ENCODE data around the gene BDKRB2.

DNA sequence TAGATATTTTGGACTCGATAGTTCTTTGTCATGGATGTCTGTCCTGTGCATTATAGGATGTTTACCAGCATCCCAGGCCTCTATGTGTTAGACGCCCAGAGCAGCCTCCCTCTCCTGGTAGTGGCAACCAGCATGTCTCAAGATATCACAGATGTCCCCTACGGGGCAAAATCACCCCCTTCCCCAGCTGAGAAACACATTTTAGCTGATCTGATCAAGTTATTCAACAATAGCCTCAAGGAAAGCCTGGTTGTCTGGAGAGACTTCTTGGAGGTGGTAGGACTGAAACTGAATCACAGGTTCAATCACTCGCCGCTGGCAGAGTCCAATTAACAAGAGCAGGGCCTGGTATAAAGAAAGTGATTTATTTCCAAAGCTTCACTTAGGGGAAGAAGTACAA, 69.0 kb downstream of the BDKRB2 start:
- TF ChIP-seq EZH2 (IDR thresholded peaks at IDR 0.05; ENCODE audit: insufficient read depth, low read length), result no peak
- no peak for TF ChIP-seq CTCF (IDR thresholded peaks at IDR 0.05; ENCODE audit: insufficient read depth, low read depth, low read length)

Data from astrocyte (in vitro differentiated cells and primary cell).